K562 (cell line): ENCODE measurements around the gene MLKL. TPM values are rescaled to one million over a fixed set of nuclear protein-coding genes. Genes with fewer than 3 reads are reported as not detected.

ENCODE experiments used
- ATAC-seq: fragments of 200-7000 bp; cut with Tn5 transposase; 3 replicates; pipeline ENCODE4 v1.9.1; 2020; ENCODE audit warnings: moderate library complexity
- BruUV-seq: library from RNA; stranded (reverse); fragments of 400-500 nt; replicated peaks from 2 replicates; lab custom pipeline; 2021; lab: Mats Ljungman, UMichigan
- CTCF ChIA-PET: fragments of 300-600 bp; formaldehyde crosslinking; extraction: SDS; loops from one replicate; lab custom pipeline; 2021; ENCODE audit warnings: low intra/inter-chr PET ratio; lab: Yijun Ruan, JAX
- POLR2A ChIA-PET: fragments of 300-600, 350-650 bp; sonication (Branson Sonifier 250); formaldehyde crosslinking; extraction: SDS; loops from one replicate; lab custom pipeline; 2021; ENCODE audit warnings: antibody characterized with exemption, inconsistent platforms; lab: Yijun Ruan, JAX
- DNase-seq, 4 experiments: peaks; one replicate each; pipeline versions ENCODE4 v3.0.0 to v3.0.0-alpha.2; 2011 to 2018; ENCODE audit warnings: low spot score in 3 of 4, mixed read lengths in 3 of 4; ENCODE audit errors: extremely low read depth in 1 of 4
- FAIRE-seq: peaks from 2 replicates; lab custom pipeline; 2011; peaks lifted over from hg19 to GRCh38; lab: Jason Lieb, UNC
- H2AFZ ChIP-seq: 2 replicates; pipeline ENCODE4 v1.6.0; 2011; ENCODE audit warnings: low read depth, low read length, control low read depth, inconsistent platforms
- H3K27ac ChIP-seq: fragments of 200-600 bp; 3 replicates; pipeline ENCODE4 v1.8.0; 2011; ENCODE audit warnings: low read depth, mild to moderate bottlenecking, control low read depth, inconsistent platforms, low read length, moderate library complexity, mixed read lengths; ENCODE audit errors: extremely low read depth
- H3K27me3 ChIP-seq, 2 experiments: fragments of 300-600 bp in 1 of 2; 2 replicates in 1 of 2; 3 replicates in 1 of 2; pipeline versions ENCODE4 v1.6.0 to v1.8.0; 2011; ENCODE audit warnings: inconsistent platforms in 2 of 2, low read length in 2 of 2, mild to moderate bottlenecking in 1 of 2, mixed read lengths in 1 of 2, moderate library complexity in 1 of 2; ENCODE audit not compliant: control insufficient read depth in 2 of 2, insufficient read depth in 2 of 2
- H3K36me3 ChIP-seq: fragments of 300-600 bp; 3 replicates; pipeline ENCODE4 v1.8.0; 2011; ENCODE audit warnings: mild to moderate bottlenecking, low read length, inconsistent platforms; ENCODE audit not compliant: control insufficient read depth, insufficient read depth
- H3K4me1 ChIP-seq, 2 experiments: fragments of 200-600 bp in 1 of 2; replicated peaks in 1 of 2; 2 replicates in 1 of 2; 3 replicates in 1 of 2; pipeline versions ENCODE4 v1.5.1 to v1.8.0; 2011; ENCODE audit warnings: inconsistent platforms in 2 of 2, low read length in 2 of 2, mild to moderate bottlenecking in 1 of 2, mixed read lengths in 1 of 2, moderate library complexity in 1 of 2; ENCODE audit not compliant: control insufficient read depth in 2 of 2, insufficient read depth in 2 of 2
- H3K4me2 ChIP-seq: 2 replicates; pipeline ENCODE4 v1.6.1; 2011; ENCODE audit warnings: low read length, control low read depth, inconsistent platforms, mixed read lengths; ENCODE audit not compliant: insufficient read depth
- H3K4me3 ChIP-seq: fragments of 200-600 bp; sonication (generic), shearing (Covaris generic); 2 replicates; pipeline ENCODE4 v1.5.1; 2016; ENCODE audit warnings: control low read depth, inconsistent platforms
- H3K79me2 ChIP-seq: fragments of 200-600 bp; 3 replicates; pipeline ENCODE4 v1.8.0; 2011; ENCODE audit warnings: low read length, inconsistent platforms; ENCODE audit not compliant: control insufficient read depth, insufficient read depth
- H3K9ac ChIP-seq, 2 experiments: 2 replicates each; pipeline versions ENCODE4 v1.6.0 to v1.6.1; 2011; ENCODE audit warnings: low read depth in 2 of 2, low read length in 2 of 2, control low read depth in 1 of 2, inconsistent platforms in 1 of 2, mild to moderate bottlenecking in 1 of 2, mixed read lengths in 1 of 2; ENCODE audit not compliant: insufficient read depth in 1 of 2
- H3K9me1 ChIP-seq: one replicate; pipeline ENCODE4 v1.6.0; 2011; ENCODE audit warnings: inconsistent platforms, mild to moderate bottlenecking, low read length, moderate library complexity; ENCODE audit not compliant: control insufficient read depth, insufficient read depth
- H3K9me3 ChIP-seq: replicated peaks from 2 replicates; pipeline ENCODE4 v1.5.1; 2011; ENCODE audit warnings: low read depth, low read length, inconsistent platforms; ENCODE audit not compliant: control insufficient read depth, insufficient read depth
- H4K20me1 ChIP-seq: replicated peaks from 2 replicates; pipeline ENCODE4 v1.6.1; 2011; ENCODE audit warnings: low read length, inconsistent platforms, mixed read lengths; ENCODE audit not compliant: control insufficient read depth, insufficient read depth
- CREB3 ChIP-seq: fragments of 450-650 bp; conservative IDR thresholded peaks from 2 replicates; pipeline ENCODE4 v1.6.1; 2016; ENCODE audit warnings: missing genetic modification characterization, low read depth, mild to moderate bottlenecking, missing compliant biosample characterization, moderate library complexity
- E2F3 ChIP-seq: fragments of 250-450 bp; sonication (Bioruptor Pico); IDR thresholded peaks from 2 replicates; pipeline ENCODE4 v1.4.0; 2020; ENCODE audit warnings: mild to moderate bottlenecking
- ELF4 ChIP-seq: fragments of 450-650 bp; formaldehyde crosslinking; IDR thresholded peaks from 2 replicates; pipeline ENCODE4 v1.4.0; 2022; ENCODE audit warnings: missing genetic modification characterization
- FOXK1 ChIP-seq: sonication (generic); formaldehyde crosslinking; IDR thresholded peaks from 2 replicates; pipeline ENCODE4 v1.8.0; 2022; ENCODE audit warnings: missing genetic modification reagents, mild to moderate bottlenecking, borderline replicate concordance
- MYC ChIP-seq, 2 experiments: fragments of 250-450 bp in 1 of 2; sonication (Bioruptor Pico) in 1 of 2; IDR thresholded peaks; 2 replicates each; pipeline versions ENCODE4 v1.5.1 to v1.6.1; 2012 to 2021; ENCODE audit warnings: low read depth in 2 of 2, borderline replicate concordance in 1 of 2, improper control_type of control experiment in 1 of 2, low read length in 1 of 2, mild to moderate bottlenecking in 1 of 2, moderate library complexity in 1 of 2
- NRF1 ChIP-seq, 2 experiments: fragments of 450-650 bp; IDR thresholded peaks in 1 of 2; conservative IDR thresholded peaks in 1 of 2; 2 replicates each; pipeline ENCODE4 v1.6.1; 2014; ENCODE audit warnings: mild to moderate bottlenecking in 2 of 2
- RBM34 ChIP-seq: fragments of 200-400 bp; formaldehyde crosslinking; IDR thresholded peaks from 2 replicates; pipeline ENCODE4 v1.6.1; 2018; ENCODE audit warnings: low read length, borderline replicate concordance; ENCODE audit not compliant: insufficient read depth
- RUNX1 ChIP-seq: sonication (generic); IDR thresholded peaks from 2 replicates; pipeline ENCODE4 v1.6.1; 2016; ENCODE audit warnings: antibody characterized with exemption, low read depth
- TAF7 ChIP-seq: fragments of 450-650 bp; IDR thresholded peaks from 2 replicates; pipeline ENCODE4 v1.6.1; 2016; ENCODE audit warnings: missing genetic modification characterization, missing compliant biosample characterization
- ZBTB2 ChIP-seq: fragments of 450-650 bp; IDR thresholded peaks from 2 replicates; pipeline ENCODE4 v1.6.1; 2016; ENCODE audit warnings: antibody characterized with exemption
- ZBTB8A ChIP-seq: fragments of 450-650 bp; IDR thresholded peaks from 2 replicates; pipeline ENCODE4 v1.6.1; 2018; ENCODE audit warnings: mild to moderate bottlenecking, moderate library complexity; ENCODE audit not compliant: partially characterized antibody
- ZNF445 ChIP-seq: fragments of 250-450 bp; sonication (Bioruptor Pico); IDR thresholded peaks from 2 replicates; pipeline ENCODE4 v1.4.0; 2020; ENCODE audit warnings: low read depth, mild to moderate bottlenecking, moderate library complexity
- WGBS: fragments of 100-300 bp; shearing (Covaris generic); methylation state at CpG from one replicate; pipeline ENCODE4 v1.1.6; 2016; ENCODE audit warnings: low coverage, mixed read lengths; ENCODE audit not compliant: insufficient coverage; ENCODE audit errors: missing lambda C conversion rate; 5-methylcytosine and 5-hydroxymethylcytosine counted together
- in situ Hi-C: fragments of 300-500 bp; cut with MboI; formaldehyde crosslinking; loops from 4 replicates; pipeline ENCODE4 v1.15.0; 2018; ENCODE audit warnings: inconsistent platforms, mixed read lengths
- intact Hi-C: fragments of 100-400 bp; cut with micrococcal nuclease; formaldehyde crosslinking; loops from 2 replicates; pipeline ENCODE4 v1.14.2; 2022
- polyA plus RNA-seq, 8 experiments: library from polyadenylated mRNA; depleted of rRNA in 4 of 8; stranded (reverse) in 5 of 8; unstranded in 3 of 8; fragments of >200 nt; fragmentation: Nextera tagmentation in 2 of 8; fragmentation: Illumina TruSeq in 1 of 8; extraction: Ambion mirVana in 2 of 8; extraction: Trizol in 1 of 8; gene quantifications; 2 replicates each; pipeline versions ENCODE4 v1.2.1 to v1.2.3, GENCODE V29; 2011 to 2014; ENCODE audit warnings: inconsistent platforms in 1 of 8, missing spikeins in 1 of 8
- total RNA-seq, 7 experiments: library from RNA; depleted of rRNA in 6 of 7; stranded (reverse); fragments of >200 nt in 6 of 7; fragmentation: Illumina TruSeq in 2 of 7; extraction: Trizol in 2 of 7; gene quantifications; 2 replicates each; pipeline versions ENCODE4 v1.2.1 to v1.2.3, GENCODE V29; 2011 to 2021; ENCODE audit warnings: low replicate concordance in 1 of 7

The MLKL gene
- total and polyA plus RNA-seq, 9 of the 15 experiments (the other 6 are each of a cell fraction or from before 2014, with no cell fraction given) = 1.6 to 6.1 (median 4.8) TPM

- ChIA-PET CTCF (no interaction called here), POLR2A (interaction anchor here (0.6 kb wide), 2 partner anchors 39 to 110 kb away, joined by 3 read pairs; partner anchors contain the start of gene GLG1)
- no peak for TF ChIP-seq NRF1 (conservative IDR thresholded peaks at IDR 0.05 in 1 of 2, IDR thresholded peaks at IDR 0.05 in 1 of 2)
- TF ChIP-seq MYC (IDR thresholded peaks at IDR 0.05; ENCODE audit: low read depth, low read length) = no peak
- no peak for TF ChIP-seq MYC (CRISPR knock-in tag; IDR thresholded peaks at IDR 0.05; ENCODE audit: borderline replicate concordance, low read depth)
- TF ChIP-seq FOXK1 = no peak
- TF ChIP-seq TAF7 (tag) = no peak
- TF ChIP-seq ZNF445 (CRISPR knock-in tag) = no peak
- TF ChIP-seq ZBTB8A = no peak
- no peak for TF ChIP-seq ELF4
- TF ChIP-seq ZBTB2 = no peak
- no peak for TF ChIP-seq E2F3 (CRISPR knock-in tag)
- no peak for TF ChIP-seq RBM34
- no peak for TF ChIP-seq RUNX1
- TF ChIP-seq CREB3 (tag) = no peak
- in situ Hi-C loops = loop anchor here (25.0 kb wide), 1 partner anchor 420 kb away; the partner anchor contains the start of gene ZFP1
- intact Hi-C loops = no loop called here
- H3K4me1 ChIP-seq = peaks cover 0 to 20% of the 10 kb centered on the region in 2 experiments; a peak in 2 of 5 replicates
- H3K36me3 ChIP-seq = no peaks in the 10 kb centered on the region
- no peaks in the 10 kb centered on the region for H4K20me1 ChIP-seq
- H3K27ac ChIP-seq = no peak overlapping the region
- no peak overlapping the region for H3K4me2 ChIP-seq
- 6% methylated on average over 7 of the region's 7 CpGs for WGBS
- FAIRE-seq = no peak
- ATAC-seq = no peak
- H3K79me2 ChIP-seq = no peaks in the 10 kb centered on the region
- DNase-seq = no peak
- H2AFZ ChIP-seq = no peak overlapping the region
- H3K9ac ChIP-seq = no peak overlapping the region
- no TSS peak for BruUV-seq
- peaks cover 22 to 56% of the 10 kb centered on the region in 2 experiments; a peak in 4 of 5 replicates for H3K27me3 ChIP-seq
- H3K9me1 ChIP-seq = no peaks in the 10 kb centered on the region
- no peak overlapping the region for H3K4me3 ChIP-seq
- H3K9me3 ChIP-seq = no peaks in the 10 kb centered on the region
Measured at GRCh38 chr16:74717367-74717766, 16.7 kb upstream of the MLKL start.
